Mesendoderm (in vitro differentiated cells): Measurements from ENCODE around the gene TAF9.

Experiments used
- DNase-seq: peaks from one replicate; pipeline ENCODE4 v3.0.0; 2013
- H2AK5ac ChIP-seq: 2 replicates; pipeline ENCODE4 v1.6.1; 2013; ENCODE audit warnings: low read length, inconsistent platforms
- H2BK120ac ChIP-seq: 2 replicates; pipeline ENCODE4 v1.6.1; 2013; ENCODE audit warnings: low read depth, mild to moderate bottlenecking, low read length, moderate library complexity, mixed read lengths
- H2BK15ac ChIP-seq: replicated peaks from 2 replicates; pipeline ENCODE4 v1.6.1; 2013; ENCODE audit warnings: low read depth, mild to moderate bottlenecking, moderate library complexity
- H2BK5ac ChIP-seq: 2 replicates; pipeline ENCODE4 v1.6.1; 2013; ENCODE audit warnings: low read length, inconsistent platforms
- H3K18ac ChIP-seq: 2 replicates; pipeline ENCODE4 v1.6.1; 2013; ENCODE audit warnings: mild to moderate bottlenecking, low read length, mixed read lengths
- H3K23ac ChIP-seq: one replicate; pipeline ENCODE4 v1.6.1; 2013; ENCODE audit warnings: low read length
- H3K27ac ChIP-seq: 2 replicates; pipeline ENCODE4 v1.5.1; 2013; ENCODE audit warnings: low read depth, mild to moderate bottlenecking, inconsistent platforms, low read length, moderate library complexity
- H3K27me3 ChIP-seq: 2 replicates; pipeline ENCODE4 v1.6.1; 2013; ENCODE audit warnings: low read length, control low read depth, mild to moderate bottlenecking, inconsistent platforms; ENCODE audit not compliant: insufficient read depth, poor library complexity
- H3K36me3 ChIP-seq: 2 replicates; pipeline ENCODE4 v1.6.1; 2013; ENCODE audit warnings: low read length, inconsistent platforms; ENCODE audit not compliant: control insufficient read depth, insufficient read depth
- H3K4ac ChIP-seq: one replicate; pipeline ENCODE4 v1.6.1; 2013; ENCODE audit warnings: low read depth, mild to moderate bottlenecking, low read length, moderate library complexity
- H3K4me1 ChIP-seq: 2 replicates; pipeline ENCODE4 v1.6.1; 2013; ENCODE audit warnings: low read depth, low read length, inconsistent platforms; ENCODE audit not compliant: control insufficient read depth
- H3K4me2 ChIP-seq: 2 replicates; pipeline ENCODE4 v1.6.1; 2013; ENCODE audit warnings: low read length
- H3K4me3 ChIP-seq: 2 replicates; pipeline ENCODE4 v1.5.1; 2013; ENCODE audit warnings: mild to moderate bottlenecking, low read length
- H3K56ac ChIP-seq: one replicate; pipeline ENCODE4 v1.6.1; 2013; ENCODE audit warnings: low read length
- H3K79me1 ChIP-seq: 2 replicates; pipeline ENCODE4 v1.6.1; 2013; ENCODE audit warnings: low read length, inconsistent platforms
- H3K79me2 ChIP-seq: 2 replicates; pipeline ENCODE4 v1.6.1; 2013; ENCODE audit warnings: mild to moderate bottlenecking, low read length; ENCODE audit not compliant: control insufficient read depth, insufficient read depth
- H3K9ac ChIP-seq: 2 replicates; pipeline ENCODE4 v1.6.1; 2013; ENCODE audit warnings: low read length, inconsistent platforms
- H4K5ac ChIP-seq: one replicate; pipeline ENCODE4 v1.6.1; 2013; ENCODE audit warnings: low read length
- H4K8ac ChIP-seq: one replicate; pipeline ENCODE4 v1.6.1; 2013; ENCODE audit warnings: low read depth, mild to moderate bottlenecking, control low read depth, low read length, moderate library complexity
- WGBS: extraction: QIAGEN DNeasy Blood & Tissue Kit; methylation state at CpG from one replicate; pipeline ENCODE4 v1.1.7; 2013; ENCODE audit warnings: low lambda C conversion rate, missing lambda C conversion rate; ENCODE audit not compliant: insufficient coverage; ENCODE audit errors: extremely low coverage; 5-methylcytosine and 5-hydroxymethylcytosine counted together

TAF9 gene

GRCh38 chr5:69317391-69317790, 51.9 kb downstream of the TAF9 start:
- Histone ChIP-seq H3K23ac (no peak overlapping the region), H3K56ac (no peak overlapping the region), H3K9ac (no peak overlapping the region), H2BK15ac (no peak overlapping the region), H3K18ac (no peak overlapping the region), H2BK5ac (no peak overlapping the region), H4K5ac (no peak overlapping the region), H3K27ac (no peak overlapping the region), H3K27me3 (no peaks in the 10 kb centered on the region), H3K4me1 (no peaks in the 10 kb centered on the region), H3K4me2 (no peak overlapping the region), H2BK120ac (no peak overlapping the region), H3K36me3 (no peaks in the 10 kb centered on the region), H3K79me1 (no peaks in the 10 kb centered on the region), H3K4me3 (no peak overlapping the region), H2AK5ac (no peak overlapping the region), H4K8ac (no peak overlapping the region), H3K79me2 (no peaks in the 10 kb centered on the region), H3K4ac (no peak overlapping the region)
- WGBS, result no CpG with 5 or more reads among the region's 4 CpGs
- no peak for DNase-seq

DNA sequence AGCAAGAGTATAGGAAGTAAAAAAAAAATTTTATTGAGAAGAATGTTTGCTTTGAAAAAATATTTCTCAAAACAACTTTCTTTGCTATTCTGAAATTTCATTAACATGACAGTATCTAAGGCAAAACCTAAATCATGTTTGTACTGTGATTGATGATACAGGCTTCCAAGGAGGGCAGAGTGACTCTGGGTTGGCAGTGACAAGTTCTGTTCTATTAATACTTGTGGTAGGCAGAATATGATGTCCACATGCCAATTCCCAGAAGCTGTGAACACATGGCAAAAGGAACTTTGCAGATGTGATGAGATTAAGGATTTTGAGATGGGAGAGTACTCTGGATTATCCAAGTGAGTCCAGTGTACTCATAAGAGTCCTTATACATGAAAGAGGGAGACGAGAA, 53.3 kb downstream of the TAF9 start:
- no peak overlapping the region for H3K4me2 ChIP-seq
- WGBS, result no CpG with 5 or more reads among the region's 1 CpG
- H3K18ac ChIP-seq, result no peak overlapping the region
- DNase-seq, result no peak
- no peak overlapping the region for H3K23ac ChIP-seq
- no peak overlapping the region for H4K5ac ChIP-seq
- no peaks in the 10 kb centered on the region for H3K79me2 ChIP-seq
- H2BK120ac ChIP-seq, result no peak overlapping the region
- H3K27me3 ChIP-seq, result no peaks in the 10 kb centered on the region
- H3K27ac ChIP-seq, result no peak overlapping the region
- H2BK5ac ChIP-seq, result no peak overlapping the region
- H3K4me3 ChIP-seq, result no peak overlapping the region
- H3K9ac ChIP-seq, result no peak overlapping the region
- H4K8ac ChIP-seq, result no peak overlapping the region
- no peak overlapping the region for H3K4ac ChIP-seq
- H3K56ac ChIP-seq, result no peak overlapping the region
- no peaks in the 10 kb centered on the region for H3K79me1 ChIP-seq
- H2BK15ac ChIP-seq, result no peak overlapping the region
- H3K36me3 ChIP-seq, result no peaks in the 10 kb centered on the region
- no peak overlapping the region for H2AK5ac ChIP-seq
- H3K4me1 ChIP-seq, result no peaks in the 10 kb centered on the region
